SIG-M5 treated with dmso at 0.1 percent for 504 hours (cell line): ENCODE measurements around the gene OSER1.

Experiments used
- DNase-seq: peaks from one replicate; lab custom pipeline; 2025; ENCODE audit not compliant: unreplicated experiment; lab: John Stamatoyannopoulos, UW

OSER1 gene

GRCh38 chr20:44180814-44181213 lies 29.8 kb downstream of the OSER1 start:
- no peak for DNase-seq

GRCh38 chr20:44176833-44177534 lies 33.6 kb downstream of the OSER1 start:
- DNase-seq, result no peak

- DNase-seq, result no peak
Observed at GRCh38 chr20:44174996-44175765, 35.4 kb downstream of the OSER1 start.

GRCh38 chr20:44173846-44174245 lies 36.7 kb downstream of the OSER1 start:
- DNase-seq, result no peak

- no peak for DNase-seq
Observed at GRCh38 chr20:44173116-44173515, 37.5 kb downstream of the OSER1 start.

GRCh38 chr20:44172572-44172950 lies 38.0 kb downstream of the OSER1 start:
- DNase-seq, result no peak

- DNase-seq, result no peak
Observed at GRCh38 chr20:44171775-44172571, 38.6 kb downstream of the OSER1 start.

- no peak for DNase-seq
Observed at GRCh38 chr20:44170816-44171410, 39.7 kb downstream of the OSER1 start.

- no peak for DNase-seq
Observed at GRCh38 chr20:44167736-44168135, 42.8 kb downstream of the OSER1 start.

- DNase-seq, result no peak
Observed at GRCh38 chr20:44166477-44166876, 44.1 kb downstream of the OSER1 start.

- no peak for DNase-seq
Observed at GRCh38 chr20:44166008-44166407, 44.6 kb downstream of the OSER1 start.

GRCh38 chr20:44160133-44160532 lies 50.4 kb downstream of the OSER1 start:
- DNase-seq, result no peak

GRCh38 chr20:44159711-44160110 lies 50.9 kb downstream of the OSER1 start:
- no peak for DNase-seq

- no peak for DNase-seq
Observed at GRCh38 chr20:44159125-44159524, 51.4 kb downstream of the OSER1 start.

GRCh38 chr20:44157061-44157460 lies 53.5 kb downstream of the OSER1 start:
- no peak for DNase-seq

- DNase-seq, result no peak
Observed at GRCh38 chr20:44154521-44155001, 56.0 kb downstream of the OSER1 start.

- DNase-seq, result no peak
Observed at GRCh38 chr20:44153636-44154043, 56.9 kb downstream of the OSER1 start.

GRCh38 chr20:44151621-44152416 lies 58.8 kb downstream of the OSER1 start:
- no peak for DNase-seq

- DNase-seq, result no peak
Observed at GRCh38 chr20:44146272-44146671, 64.3 kb downstream of the OSER1 start.
